ENCODE data around the gene PACSIN2. TPM values are rescaled to one million over a fixed set of nuclear protein-coding genes. Genes with fewer than 3 reads are reported as not detected.

PACSIN2 gene
- total RNA-seq, 2 experiments from 2014 or later = 33.5 to 35.7 TPM

DNA sequence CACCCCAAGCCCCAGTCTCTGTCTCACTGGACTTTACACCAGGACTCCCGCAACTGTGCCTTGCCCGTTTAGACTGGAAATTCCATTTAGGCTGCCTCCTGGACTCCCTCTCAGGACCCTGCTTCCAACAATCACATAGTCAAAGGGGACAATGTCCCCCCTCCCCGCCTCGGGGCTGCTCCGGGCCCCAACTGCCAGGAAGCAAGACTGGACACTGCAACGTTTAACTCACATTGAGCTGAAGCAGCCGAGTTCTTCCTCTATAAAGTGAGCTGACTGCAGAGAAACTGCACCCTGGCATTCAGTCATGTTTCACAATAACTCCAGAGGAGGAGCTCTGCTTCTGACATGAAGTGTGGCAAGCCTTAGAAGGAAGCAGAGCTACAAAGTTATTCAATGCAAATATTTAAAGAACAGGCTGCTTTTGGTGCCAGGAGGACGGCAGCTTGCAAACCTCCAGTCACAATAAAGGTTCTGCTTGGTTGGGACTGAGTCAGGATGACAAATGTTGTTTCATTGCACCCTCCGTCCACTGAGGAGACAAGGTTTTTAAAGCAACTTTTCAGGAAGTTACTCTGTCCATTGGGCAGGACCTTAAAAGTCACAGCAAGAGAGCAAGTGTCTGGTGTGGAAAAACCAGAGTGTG, 19.9 kb downstream of the PACSIN2 start:
- Mint-ChIP-seq H3K36me3 (ENCODE audit: low read depth) (peaks cover 13% of the 10 kb centered on the region), H3K9me3 (no peaks in the 10 kb centered on the region), H3K27ac (no peak overlapping the region), H3K4me3 (no peak overlapping the region), H3K4me1 (ENCODE audit: low read depth) (peaks cover 40% of the 10 kb centered on the region), H3K27me3 (no peaks in the 10 kb centered on the region)
- ATAC-seq (no peak), DNase-seq (no peak)
- ChIA-PET CTCF (no interaction called here), POLR2A (no interaction called here)
- intact Hi-C loops (cut with micrococcal nuclease) = no loop called here
- TF ChIP-seq, protein P1, sequence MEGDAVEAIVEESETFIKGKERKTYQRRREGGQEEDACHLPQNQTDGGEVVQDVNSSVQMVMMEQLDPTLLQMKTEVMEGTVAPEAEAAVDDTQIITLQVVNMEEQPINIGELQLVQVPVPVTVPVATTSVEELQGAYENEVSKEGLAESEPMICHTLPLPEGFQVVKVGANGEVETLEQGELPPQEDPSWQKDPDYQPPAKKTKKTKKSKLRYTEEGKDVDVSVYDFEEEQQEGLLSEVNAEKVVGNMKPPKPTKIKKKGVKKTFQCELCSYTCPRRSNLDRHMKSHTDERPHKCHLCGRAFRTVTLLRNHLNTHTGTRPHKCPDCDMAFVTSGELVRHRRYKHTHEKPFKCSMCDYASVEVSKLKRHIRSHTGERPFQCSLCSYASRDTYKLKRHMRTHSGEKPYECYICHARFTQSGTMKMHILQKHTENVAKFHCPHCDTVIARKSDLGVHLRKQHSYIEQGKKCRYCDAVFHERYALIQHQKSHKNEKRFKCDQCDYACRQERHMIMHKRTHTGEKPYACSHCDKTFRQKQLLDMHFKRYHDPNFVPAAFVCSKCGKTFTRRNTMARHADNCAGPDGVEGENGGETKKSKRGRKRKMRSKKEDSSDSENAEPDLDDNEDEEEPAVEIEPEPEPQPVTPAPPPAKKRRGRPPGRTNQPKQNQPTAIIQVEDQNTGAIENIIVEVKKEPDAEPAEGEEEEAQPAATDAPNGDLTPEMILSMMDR (IDR thresholded peaks at IDR 0.05) = no peak

DNA sequence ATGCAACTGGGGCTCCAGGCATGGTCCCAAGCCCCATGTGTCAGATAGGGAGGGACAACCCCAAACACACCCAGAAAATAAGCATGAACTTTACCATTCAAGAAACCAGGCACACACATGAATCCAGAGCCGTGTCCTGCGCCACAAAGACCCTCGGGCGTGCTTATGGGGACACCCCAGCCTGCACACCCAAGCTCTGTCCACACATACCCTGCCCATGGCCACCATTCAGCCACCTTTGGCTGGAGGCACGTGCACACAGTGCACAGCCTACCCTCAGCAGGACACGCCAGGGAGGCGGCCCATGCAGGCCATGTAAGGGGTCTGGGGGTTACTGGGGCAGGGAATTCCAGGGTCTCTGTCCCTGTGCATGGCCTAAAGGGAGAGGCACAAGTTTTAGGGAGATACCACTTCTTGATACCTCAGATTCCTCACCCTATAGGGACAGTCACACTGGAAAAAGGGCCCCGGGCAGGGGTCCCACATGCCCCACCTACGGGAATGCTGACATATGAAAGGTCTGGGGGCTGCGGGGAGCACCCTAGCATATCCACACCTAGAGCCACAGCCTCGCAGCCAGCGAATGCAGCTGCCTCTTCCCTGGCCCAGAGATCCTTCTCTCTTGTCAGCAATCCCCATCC, 20.6 kb downstream of the PACSIN2 start:
- POLR2A ChIA-PET = no interaction called here
- no peaks in the 10 kb centered on the region for H3K27me3 Mint-ChIP-seq
- H3K9me3 Mint-ChIP-seq = no peaks in the 10 kb centered on the region
- DNase-seq = no peak
- no peak for ATAC-seq
- CTCF ChIA-PET = no interaction called here
- no peak overlapping the region for H3K27ac Mint-ChIP-seq
- H3K4me3 Mint-ChIP-seq = no peak overlapping the region
- TF ChIP-seq, protein P1 (IDR thresholded peaks at IDR 0.05) = no peak
- intact Hi-C loops (cut with micrococcal nuclease) = no loop called here
- peaks cover 34% of the 10 kb centered on the region for H3K4me1 Mint-ChIP-seq (ENCODE audit: low read depth)
- peaks cover 13% of the 10 kb centered on the region for H3K36me3 Mint-ChIP-seq (ENCODE audit: low read depth)

DNA sequence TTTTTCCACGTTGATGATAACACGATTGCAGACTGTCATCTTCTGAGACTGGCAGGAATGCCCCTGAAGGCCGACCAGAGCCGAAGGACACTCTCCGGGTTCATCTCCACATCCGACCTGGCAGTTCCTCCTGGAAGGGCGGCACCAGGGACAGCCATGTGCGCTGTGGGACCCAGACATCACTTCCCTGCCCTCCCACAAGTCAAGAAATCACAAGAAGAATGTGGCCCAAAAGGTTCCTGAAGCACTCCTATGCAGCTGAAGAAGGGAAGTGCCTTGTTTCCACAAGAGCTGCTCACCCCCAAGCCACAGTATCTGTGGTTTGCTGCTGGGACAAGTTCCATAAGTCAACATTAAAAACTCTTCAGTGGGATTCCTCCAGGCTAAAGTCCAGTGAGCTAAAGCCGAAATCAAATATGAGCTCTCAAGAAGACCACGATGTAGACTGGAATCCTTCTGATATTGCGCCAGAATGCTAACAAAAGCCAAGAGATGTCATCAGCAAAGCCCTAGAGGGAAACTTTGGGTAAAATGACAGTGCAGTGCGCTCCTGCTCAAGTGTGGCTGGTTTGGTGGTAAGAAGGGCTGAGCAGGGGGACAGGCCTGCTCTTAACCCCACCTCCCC, 21.2 kb downstream of the PACSIN2 start:
- Mint-ChIP-seq H3K9me3 (no peaks in the 10 kb centered on the region), H3K4me3 (no peak overlapping the region), H3K27ac (no peak overlapping the region), H3K4me1 (ENCODE audit: low read depth) (peaks cover 27% of the 10 kb centered on the region), H3K36me3 (ENCODE audit: low read depth) (peaks cover 11% of the 10 kb centered on the region), H3K27me3 (no peaks in the 10 kb centered on the region)
- POLR2A ChIA-PET = interaction anchor here (0.7 kb wide), 1 partner anchor 339 kb away, joined by 3 read pairs; no protein-coding TSS in a partner anchor
- no peak for DNase-seq
- no peak for ATAC-seq
- intact Hi-C loops (cut with micrococcal nuclease) = no loop called here
- CTCF ChIA-PET = no interaction called here
- TF ChIP-seq, protein P1 (IDR thresholded peaks at IDR 0.05) = no peak

DNA sequence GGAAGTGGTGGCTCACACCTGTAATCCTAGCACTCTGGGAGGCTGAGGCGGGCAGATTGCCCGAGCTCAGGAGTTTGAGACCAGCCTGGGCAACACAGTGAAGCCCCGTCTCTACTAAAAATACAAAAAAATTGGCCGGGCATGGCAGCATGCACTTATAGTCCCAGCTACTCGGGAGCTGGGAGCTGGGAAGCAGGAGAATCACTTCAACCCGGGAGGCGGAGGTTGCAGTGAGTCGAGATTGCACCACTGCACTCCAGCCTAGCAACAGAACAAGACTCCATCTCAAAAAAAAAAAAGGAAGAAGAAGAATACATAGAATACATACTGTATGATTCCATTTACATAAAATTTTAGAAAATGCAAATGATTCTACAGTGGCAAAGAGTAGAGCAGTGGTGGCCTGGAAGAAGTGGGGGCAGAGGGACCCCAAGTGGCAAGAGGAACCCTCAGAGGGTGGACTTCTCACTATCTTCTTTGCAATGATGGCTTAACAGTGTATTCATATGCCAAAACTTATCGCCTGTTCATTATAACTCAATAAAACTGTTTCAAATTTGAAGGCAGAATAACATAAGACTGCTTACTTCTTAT, 22.0 kb downstream of the PACSIN2 start:
- no peak for DNase-seq
- Mint-ChIP-seq H3K4me1 (ENCODE audit: low read depth) (peaks cover 20% of the 10 kb centered on the region), H3K36me3 (ENCODE audit: low read depth) (peaks cover 11% of the 10 kb centered on the region), H3K27me3 (no peaks in the 10 kb centered on the region), H3K27ac (no peak overlapping the region), H3K4me3 (no peak overlapping the region), H3K9me3 (no peaks in the 10 kb centered on the region)
- no peak for ATAC-seq
- ChIA-PET CTCF (no interaction called here), POLR2A (no interaction called here)
- intact Hi-C loops (cut with micrococcal nuclease) = no loop called here
- TF ChIP-seq, protein P1 (IDR thresholded peaks at IDR 0.05) = no peak
